HEK293 (cell line): ENCODE results near the gene SETD9.
A peak's percentile ranks its signal among the peaks of the same experiment; 100 is the strongest.

Experiments used
- ZBTB48 ChIP-seq: fragments of 450-650 bp; formaldehyde crosslinking; IDR thresholded peaks from 2 replicates; pipeline ENCODE4 v1.5.1; 2016; ENCODE audit warnings: missing biosample characterization, missing genetic modification characterization
- ZNF140 ChIP-seq: fragments of 450-650 bp; formaldehyde crosslinking; IDR thresholded peaks from 2 replicates; pipeline ENCODE4 v1.5.1; 2016; ENCODE audit warnings: missing biosample characterization, missing genetic modification characterization
- ZNF449 ChIP-seq: fragments of 450-650 bp; formaldehyde crosslinking; IDR thresholded peaks from 2 replicates; pipeline ENCODE4 v1.5.1; 2017; ENCODE audit warnings: missing biosample characterization, mild to moderate bottlenecking, missing genetic modification characterization, moderate library complexity
- TF ChIP-seq, protein P1 (sequence below): fragments of 450-650 bp; formaldehyde crosslinking; IDR thresholded peaks from 2 replicates; pipeline ENCODE4 v1.5.1; 2016; ENCODE audit warnings: missing biosample characterization, missing genetic modification characterization
- TF ChIP-seq, protein P2 (sequence below): fragments of 450-650 bp; formaldehyde crosslinking; IDR thresholded peaks from 2 replicates; pipeline ENCODE4 v1.5.1; 2016; ENCODE audit warnings: missing biosample characterization, missing genetic modification characterization
- TF ChIP-seq, protein P3 (sequence below): fragments of 450-650 bp; formaldehyde crosslinking; IDR thresholded peaks from 2 replicates; pipeline ENCODE4 v1.5.1; 2016; ENCODE audit warnings: missing biosample characterization, missing genetic modification characterization

GRCh38 chr5:56900858-56901578 lies 8.4 kb upstream of the SETD9 start:
- TF ChIP-seq ZNF140 (tag by site-specific recombination) (no peak), ZBTB48 (tag by site-specific recombination) (no peak), ZNF449 (tag by site-specific recombination) (no peak)
- TF ChIP-seq, protein P1, sequence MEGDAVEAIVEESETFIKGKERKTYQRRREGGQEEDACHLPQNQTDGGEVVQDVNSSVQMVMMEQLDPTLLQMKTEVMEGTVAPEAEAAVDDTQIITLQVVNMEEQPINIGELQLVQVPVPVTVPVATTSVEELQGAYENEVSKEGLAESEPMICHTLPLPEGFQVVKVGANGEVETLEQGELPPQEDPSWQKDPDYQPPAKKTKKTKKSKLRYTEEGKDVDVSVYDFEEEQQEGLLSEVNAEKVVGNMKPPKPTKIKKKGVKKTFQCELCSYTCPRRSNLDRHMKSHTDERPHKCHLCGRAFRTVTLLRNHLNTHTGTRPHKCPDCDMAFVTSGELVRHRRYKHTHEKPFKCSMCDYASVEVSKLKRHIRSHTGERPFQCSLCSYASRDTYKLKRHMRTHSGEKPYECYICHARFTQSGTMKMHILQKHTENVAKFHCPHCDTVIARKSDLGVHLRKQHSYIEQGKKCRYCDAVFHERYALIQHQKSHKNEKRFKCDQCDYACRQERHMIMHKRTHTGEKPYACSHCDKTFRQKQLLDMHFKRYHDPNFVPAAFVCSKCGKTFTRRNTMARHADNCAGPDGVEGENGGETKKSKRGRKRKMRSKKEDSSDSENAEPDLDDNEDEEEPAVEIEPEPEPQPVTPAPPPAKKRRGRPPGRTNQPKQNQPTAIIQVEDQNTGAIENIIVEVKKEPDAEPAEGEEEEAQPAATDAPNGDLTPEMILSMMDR (tag by site-specific recombination), result 0 out of 2 replicates have a peak, but pooled peaks have one; percentile 50
- TF ChIP-seq, protein P2, sequence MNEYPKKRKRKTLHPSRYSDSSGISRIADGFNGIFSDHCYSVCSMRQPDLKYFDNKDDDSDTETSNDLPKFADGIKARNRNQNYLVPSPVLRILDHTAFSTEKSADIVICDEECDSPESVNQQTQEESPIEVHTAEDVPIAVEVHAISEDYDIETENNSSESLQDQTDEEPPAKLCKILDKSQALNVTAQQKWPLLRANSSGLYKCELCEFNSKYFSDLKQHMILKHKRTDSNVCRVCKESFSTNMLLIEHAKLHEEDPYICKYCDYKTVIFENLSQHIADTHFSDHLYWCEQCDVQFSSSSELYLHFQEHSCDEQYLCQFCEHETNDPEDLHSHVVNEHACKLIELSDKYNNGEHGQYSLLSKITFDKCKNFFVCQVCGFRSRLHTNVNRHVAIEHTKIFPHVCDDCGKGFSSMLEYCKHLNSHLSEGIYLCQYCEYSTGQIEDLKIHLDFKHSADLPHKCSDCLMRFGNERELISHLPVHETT (tag by site-specific recombination), result no peak
- TF ChIP-seq, protein P3, sequence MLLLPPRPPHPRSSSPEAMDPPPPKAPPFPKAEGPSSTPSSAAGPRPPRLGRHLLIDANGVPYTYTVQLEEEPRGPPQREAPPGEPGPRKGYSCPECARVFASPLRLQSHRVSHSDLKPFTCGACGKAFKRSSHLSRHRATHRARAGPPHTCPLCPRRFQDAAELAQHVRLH (tag by site-specific recombination), result no peak
